Hepatocyte (in vitro differentiated cells): ENCODE data around the gene GSTM5.

Experiments used
- CTCF ChIP-seq: fragments of 200-600 bp; sonication (generic); IDR thresholded peaks from 2 replicates; pipeline ENCODE4 v1.5.1; 2016; ENCODE audit warnings: antibody characterized with exemption, mild to moderate bottlenecking; ENCODE audit not compliant: poor library complexity
- EZH2 ChIP-seq: fragments of 200-600 bp; sonication (generic); IDR thresholded peaks from 2 replicates; pipeline ENCODE4 v1.6.1; 2016; ENCODE audit warnings: antibody characterized with exemption, mild to moderate bottlenecking, borderline replicate concordance
- EZH2phosphoT487 ChIP-seq: fragments of 200-600 bp; sonication (generic); IDR thresholded peaks from one replicate; pipeline ENCODE4 v1.6.1; 2018; ENCODE audit warnings: antibody characterized with exemption, mild to moderate bottlenecking, low read depth, moderate library complexity; ENCODE audit not compliant: unreplicated experiment, severe bottlenecking

- TF ChIP-seq EZH2phosphoT487 (no peak), CTCF (no peak), EZH2 (no peak)
Measured at GRCh38 chr1:109761227-109762038, 49.4 kb downstream of the GSTM5 start.
